ENCODE measurements around the gene SVIL.

Gene SVIL

GRCh38 chr10:29634764-29635625, at the start of gene SVIL:
Gene SVIL, minus strand, starts transcription at chr10:29634971. Its CDS starts 79,913 bp downstream, at chr10:29555058.
- DNase-seq (ENCODE audit: low spot score): no peak

DNA sequence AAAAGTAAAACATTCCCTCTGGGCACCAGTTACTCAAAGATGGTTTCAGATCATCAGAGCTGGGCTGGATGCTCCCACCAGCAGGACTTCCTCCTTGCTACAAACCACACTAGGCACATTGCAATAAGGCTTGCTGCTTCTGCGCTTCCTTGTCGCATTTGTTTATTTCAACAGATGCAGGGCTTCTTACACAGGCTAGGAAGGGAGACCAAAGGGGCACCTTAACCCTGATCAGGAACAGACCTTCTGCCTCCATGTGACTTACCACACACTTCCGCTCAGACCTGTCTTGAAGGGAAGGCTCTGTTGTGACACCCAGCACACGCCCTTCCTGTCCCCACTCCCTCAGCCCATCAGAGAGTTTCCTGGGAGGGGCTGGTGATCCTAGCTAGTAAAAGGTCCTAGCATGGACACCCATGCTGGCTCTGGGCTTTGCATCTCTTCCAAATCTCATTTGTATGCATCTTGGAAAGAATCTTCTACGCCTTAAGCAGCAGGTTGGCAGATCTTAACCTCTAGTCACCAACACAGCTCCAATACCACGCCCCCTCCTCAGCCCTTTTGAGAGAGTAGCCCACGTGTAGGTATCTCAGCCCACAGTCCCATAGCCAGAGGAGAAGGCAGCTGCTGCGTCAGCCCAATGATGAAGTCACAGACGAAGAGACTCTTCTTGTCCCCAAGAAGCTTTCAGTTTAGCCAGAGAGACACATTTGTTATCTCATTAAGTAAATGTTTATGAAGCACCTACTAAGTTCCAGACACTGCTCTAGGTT, 47.1 kb upstream of the SVIL start:
- no peak for DNase-seq (ENCODE audit: low spot score)

- no peak for DNase-seq (ENCODE audit: low spot score)
These were observed 45.3 kb upstream of the SVIL start for GRCh38 chr10:29680091-29680490.

GRCh38 chr10:29676732-29677131, 42.0 kb upstream of the SVIL start:
- DNase-seq (ENCODE audit: low spot score): no peak

DNA sequence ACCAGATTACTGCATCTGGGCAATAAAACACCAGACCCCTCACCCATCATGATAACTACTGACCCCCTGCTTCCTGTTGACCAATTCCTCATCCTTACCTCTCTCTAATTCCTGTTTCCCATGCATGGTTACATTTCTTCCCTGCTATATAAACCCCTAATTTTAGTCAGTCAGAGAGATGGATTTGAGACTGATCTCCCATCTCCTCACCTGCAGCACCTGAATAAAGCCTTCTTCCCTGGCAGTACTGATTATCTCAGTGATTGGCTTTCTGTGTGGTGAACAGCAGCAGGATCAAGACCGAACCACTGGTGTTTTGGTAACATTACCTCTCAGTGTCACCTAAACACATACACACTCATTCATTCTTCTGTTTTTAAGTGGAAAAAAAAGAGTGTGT, 41.2 kb upstream of the SVIL start:
- no peak for DNase-seq (ENCODE audit: low spot score)

GRCh38 chr10:29671968-29672367, 37.2 kb upstream of the SVIL start:
- no peak for DNase-seq (ENCODE audit: low spot score)

GRCh38 chr10:29671228-29671780, 36.5 kb upstream of the SVIL start:
- DNase-seq (ENCODE audit: low spot score): no peak

DNA sequence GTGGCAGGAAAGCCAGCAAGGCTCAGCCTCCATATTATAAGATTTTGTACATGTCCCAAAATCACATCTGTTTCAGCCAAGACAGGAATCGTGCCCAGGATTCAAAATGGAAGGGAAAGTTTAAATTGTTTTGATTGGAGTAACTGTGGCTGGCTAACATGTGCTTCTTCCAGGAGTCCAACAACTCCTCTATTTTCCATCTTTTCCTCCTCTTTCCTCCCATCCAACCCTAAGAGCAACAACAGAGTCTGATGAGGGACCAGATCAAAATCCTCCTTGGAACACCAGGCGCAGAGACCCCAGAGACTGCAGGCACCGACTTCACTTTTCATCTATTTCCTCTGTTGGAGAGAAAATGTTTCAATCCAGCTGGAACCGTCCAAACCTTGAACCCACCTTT, 36.0 kb upstream of the SVIL start:
- DNase-seq (ENCODE audit: low spot score): no peak

DNA sequence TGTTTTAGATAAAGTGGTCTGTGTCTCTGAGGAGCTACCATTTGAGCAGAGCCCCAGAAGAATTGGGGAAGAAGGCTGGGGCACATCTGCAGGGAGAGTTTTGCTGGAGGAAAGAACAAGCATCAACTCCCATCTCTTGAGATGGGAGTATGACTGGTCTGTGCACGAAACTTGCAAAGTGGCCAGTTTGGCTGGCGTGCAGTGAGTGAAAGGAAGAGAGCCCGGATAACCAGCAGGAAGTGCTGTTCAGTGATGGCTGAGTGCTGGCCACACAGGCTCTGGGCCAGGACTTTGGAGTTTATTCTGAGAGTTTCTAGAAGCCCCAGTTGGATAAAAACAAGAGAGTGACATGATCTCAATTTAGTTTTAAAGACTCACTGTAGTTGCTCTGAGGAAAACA, 34.4 kb upstream of the SVIL start:
- no peak for DNase-seq (ENCODE audit: low spot score)

DNA sequence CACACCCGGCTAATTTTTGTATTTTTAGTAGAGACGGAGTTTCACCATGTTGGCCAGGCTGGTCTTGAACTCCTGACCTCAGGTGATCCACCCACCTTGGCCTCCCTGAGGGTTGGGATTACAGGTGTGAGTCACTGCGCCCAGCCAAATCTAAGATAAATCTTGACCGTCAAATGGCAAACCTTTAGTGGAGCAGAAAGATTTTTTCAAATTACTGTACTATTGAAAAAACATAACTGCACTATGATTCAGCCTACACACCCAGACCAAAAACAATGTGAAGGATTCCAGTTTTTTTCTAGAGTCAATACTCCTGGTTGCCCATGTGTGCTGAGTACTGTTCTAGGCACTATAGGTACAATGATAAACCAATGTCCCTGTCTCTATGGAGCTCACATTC, 33.9 kb upstream of the SVIL start:
- DNase-seq (ENCODE audit: low spot score): no peak

- no peak for DNase-seq (ENCODE audit: low spot score)
These were observed 32.4 kb upstream of the SVIL start for GRCh38 chr10:29667191-29667590.

DNA sequence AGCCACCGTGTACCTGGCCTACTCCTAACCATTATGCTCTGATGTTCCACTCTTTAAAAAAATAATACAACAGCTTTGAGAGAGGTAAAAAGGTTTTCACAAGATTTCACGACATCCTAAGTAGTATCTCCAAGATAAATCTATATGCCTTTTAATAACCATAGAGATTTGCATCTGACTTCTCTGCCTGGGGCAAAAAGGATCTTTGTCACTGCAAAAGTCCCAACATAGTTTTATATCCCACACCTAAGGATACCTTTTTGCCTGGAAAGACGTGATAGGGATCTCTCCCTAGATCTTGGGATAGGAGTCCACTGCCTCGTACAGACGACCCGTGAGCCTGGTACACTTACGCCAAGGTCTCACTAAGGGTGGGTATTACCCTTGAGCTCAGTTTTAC, 31.4 kb upstream of the SVIL start:
- no peak for DNase-seq (ENCODE audit: low spot score)

DNA sequence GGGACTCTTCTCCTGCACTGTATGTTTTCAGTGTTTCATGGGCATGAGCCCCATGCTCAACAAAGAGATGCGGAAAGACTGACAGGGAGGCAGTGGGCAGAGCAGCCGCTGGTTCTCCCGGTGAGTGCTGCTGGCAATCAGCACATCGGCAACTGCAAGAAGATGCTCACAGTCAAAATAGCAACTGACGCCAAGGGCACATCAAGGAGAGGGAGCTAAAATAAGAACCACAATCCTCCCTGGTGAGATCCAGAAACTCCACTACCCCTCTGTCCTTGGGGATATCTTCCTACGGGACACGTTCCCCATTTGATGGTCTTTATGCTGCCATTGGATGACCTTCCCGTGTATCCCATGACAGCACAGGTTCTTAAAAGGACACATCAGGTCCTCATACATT, 28.9 kb upstream of the SVIL start:
- no peak for DNase-seq (ENCODE audit: low spot score)

GRCh38 chr10:29658984-29659965, 24.5 kb upstream of the SVIL start:
- DNase-seq (ENCODE audit: low spot score): no peak

GRCh38 chr10:29657719-29658274, 23.0 kb upstream of the SVIL start:
- DNase-seq (ENCODE audit: low spot score): no peak

DNA sequence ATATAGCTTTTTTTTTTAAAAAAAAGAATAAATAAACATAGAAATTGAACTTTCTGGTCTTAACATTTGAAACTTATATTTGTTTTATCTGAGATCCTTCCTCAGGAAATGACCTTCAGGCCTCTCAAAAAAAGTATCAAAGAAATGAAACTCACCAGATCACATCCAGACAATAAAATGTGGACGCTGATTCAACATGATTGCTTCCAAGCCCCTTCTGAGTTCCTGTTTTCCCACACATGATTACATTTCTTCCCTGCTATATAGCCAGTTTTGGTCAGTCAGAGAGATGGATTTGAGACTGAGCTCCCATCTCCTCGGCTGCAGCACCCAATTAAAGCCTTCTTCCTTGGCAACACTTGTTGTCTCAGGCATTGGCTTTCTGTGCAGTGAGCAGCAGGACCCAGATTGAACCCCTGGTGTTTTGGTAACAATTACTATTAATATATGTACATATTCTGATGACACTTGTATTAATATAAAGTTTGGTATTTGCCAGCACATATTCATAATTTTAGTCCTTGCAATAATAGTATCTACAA, 21.8 kb upstream of the SVIL start:
- no peak for DNase-seq (ENCODE audit: low spot score)

DNA sequence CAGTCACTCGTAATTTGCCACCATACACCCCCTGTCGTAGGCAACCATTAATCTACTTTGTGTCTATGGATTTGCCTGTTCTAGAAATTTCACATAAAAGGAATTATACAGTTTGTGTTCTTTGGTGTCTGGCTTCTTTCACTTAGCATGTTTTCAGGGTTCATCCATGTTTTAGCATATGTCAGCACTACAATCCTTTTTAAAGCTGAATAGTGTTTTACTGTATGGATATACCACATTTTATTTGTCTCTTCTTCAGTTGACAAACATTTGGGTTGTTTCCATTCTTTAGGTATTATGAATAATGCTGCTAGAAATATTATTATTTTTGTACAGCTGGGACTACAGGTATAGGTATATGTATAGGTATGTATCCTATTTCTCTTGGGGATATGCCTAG, 17.4 kb upstream of the SVIL start:
- DNase-seq (ENCODE audit: low spot score): no peak

DNA sequence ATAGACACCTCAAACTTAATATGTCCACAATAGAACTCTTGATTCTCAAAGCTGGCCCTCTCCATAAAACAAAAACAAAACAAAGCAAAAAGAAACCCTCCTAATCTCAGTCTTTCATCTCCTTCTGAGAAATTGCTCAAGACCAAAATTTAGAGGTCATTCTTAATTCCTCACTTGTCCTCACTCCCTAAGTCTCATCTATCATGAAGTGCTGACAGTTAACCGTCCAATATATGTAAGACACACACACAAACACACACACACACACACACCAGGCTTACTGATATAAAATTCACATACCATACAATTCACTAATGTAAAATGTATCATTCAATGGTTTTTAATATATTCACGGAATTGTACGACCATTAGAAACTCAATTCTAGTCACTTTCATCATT, 17.0 kb upstream of the SVIL start:
- DNase-seq (ENCODE audit: low spot score): no peak

DNA sequence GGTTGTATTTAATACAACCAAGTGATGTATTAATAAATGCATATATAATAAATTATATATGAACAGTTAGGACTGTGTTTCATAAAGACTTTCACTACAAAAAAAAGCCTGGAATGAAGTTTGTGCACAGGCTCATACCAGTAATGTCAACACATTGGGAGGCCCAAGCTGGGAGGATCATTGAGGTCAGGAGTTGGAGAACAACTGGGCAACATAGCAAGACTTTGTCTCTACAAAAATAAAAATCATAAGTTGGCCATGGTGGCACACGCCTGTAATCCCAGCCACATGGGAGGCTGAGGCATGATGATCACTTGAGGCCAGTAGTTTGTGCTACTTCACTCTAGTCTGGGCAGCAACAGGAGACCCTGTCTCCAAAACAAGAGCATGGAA, 15.8 kb upstream of the SVIL start:
- no peak for DNase-seq (ENCODE audit: low spot score)

DNA sequence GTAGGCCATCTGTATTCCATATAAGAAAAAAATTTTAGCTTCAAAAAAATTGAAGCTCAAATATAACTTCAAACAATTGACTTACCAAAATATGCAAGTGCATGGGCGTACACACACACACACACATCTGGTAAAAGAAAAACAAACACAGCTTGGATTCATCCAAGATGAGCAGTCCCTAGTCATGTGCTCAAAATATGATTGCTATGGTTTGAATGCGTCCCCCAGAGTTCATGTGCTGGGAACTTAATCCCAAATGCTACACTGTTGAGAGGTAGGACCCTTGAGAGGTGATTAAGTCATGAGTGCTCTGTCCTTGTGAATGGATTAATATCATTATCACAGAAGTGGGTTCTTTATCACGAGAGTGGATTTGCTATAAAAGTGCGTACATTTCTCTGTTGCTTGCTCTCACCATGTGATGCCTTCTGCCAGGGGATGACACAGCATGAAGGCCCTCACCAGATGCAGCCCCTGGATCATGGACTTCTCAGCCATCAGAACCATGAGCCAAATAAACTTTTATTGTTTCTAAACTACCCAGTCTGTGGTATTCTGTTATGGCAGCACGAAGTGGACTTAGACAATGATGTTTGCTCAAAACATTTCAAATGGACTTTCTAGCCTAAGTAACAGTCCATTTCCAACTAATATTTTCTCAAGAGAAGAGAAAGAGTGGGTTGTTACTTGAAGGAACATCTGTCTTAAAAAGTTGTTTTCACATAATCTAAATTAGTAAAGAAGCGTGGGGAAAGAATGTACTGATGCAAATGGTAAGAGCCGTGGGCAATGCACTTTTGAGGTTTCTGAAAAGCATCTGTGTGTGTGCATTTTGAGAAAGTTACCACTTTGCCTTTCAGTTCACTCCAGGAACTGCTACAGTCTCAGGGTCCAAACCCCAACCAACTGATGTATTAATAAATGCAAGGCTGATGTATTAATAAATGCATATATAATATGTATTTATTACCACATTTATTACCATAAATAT, 15.1 kb upstream of the SVIL start:
- DNase-seq (ENCODE audit: low spot score): no peak
